NCI-H187 (cell line): ENCODE data around the gene KCNA5.

Experiments
- DNase-seq, 2 experiments: peaks; one replicate each; lab custom pipeline; 2025; lab: John Stamatoyannopoulos, UW

The KCNA5 gene

DNA sequence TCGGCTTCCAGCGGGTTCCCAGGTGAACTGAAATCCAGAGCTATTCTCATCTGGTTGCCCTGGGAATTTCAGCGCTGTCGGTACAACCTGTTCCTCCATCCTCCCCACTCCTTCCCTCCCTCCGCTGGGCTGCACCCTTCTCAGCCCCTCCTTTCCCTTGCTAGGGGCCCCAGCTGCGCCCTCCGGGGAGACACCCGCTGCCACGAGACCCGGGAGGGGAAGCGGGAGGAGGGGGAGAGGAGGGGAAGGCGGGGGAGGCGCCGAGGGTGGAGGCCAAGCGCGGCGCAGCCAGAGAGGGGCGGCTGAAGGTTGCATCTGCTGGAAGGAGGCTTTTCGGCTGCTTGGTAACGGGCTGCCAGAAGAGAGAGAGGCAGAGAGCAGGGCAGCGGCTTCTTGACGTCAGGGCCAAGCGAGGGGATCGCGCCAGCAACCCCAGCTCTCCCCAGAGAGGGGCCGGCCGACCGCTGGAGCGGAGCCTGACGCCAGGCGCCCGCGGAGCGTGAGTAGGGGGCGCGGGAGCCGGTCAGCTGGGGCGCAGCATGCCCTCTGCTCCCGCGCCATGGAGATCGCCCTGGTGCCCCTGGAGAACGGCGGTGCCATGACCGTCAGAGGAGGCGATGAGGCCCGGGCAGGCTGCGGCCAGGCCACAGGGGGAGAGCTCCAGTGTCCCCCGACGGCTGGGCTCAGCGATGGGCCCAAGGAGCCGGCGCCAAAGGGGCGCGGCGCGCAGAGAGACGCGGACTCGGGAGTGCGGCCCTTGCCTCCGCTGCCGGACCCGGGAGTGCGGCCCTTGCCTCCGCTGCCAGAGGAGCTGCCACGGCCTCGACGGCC is at the start of gene KCNA5:
KCNA5 (plus strand) TSS at position 291 of the 831 bp plus-strand sequence; CDS start at position 560, 269 bp downstream.
- DNase-seq: no peak

DNA sequence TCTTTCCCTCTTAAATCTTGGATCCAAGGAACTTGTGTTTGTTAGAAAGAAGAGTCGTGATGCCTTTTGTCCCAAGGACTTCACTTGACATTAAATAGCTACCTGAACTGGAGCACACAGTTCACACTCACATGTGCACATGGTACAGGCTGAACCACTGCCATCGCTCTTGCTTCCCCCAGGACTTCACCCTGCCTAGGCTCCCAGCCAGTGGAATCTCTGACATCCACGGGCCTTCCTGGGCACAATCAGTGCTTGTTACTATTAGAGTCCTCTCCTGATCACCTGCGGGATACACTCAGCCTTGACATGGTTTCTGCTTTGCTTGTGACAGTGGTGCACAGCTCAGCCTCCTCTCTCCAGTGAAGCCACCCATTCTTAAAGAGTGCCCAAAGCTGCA is 49.1 kb upstream of the KCNA5 start:
- DNase-seq: no peak

DNA sequence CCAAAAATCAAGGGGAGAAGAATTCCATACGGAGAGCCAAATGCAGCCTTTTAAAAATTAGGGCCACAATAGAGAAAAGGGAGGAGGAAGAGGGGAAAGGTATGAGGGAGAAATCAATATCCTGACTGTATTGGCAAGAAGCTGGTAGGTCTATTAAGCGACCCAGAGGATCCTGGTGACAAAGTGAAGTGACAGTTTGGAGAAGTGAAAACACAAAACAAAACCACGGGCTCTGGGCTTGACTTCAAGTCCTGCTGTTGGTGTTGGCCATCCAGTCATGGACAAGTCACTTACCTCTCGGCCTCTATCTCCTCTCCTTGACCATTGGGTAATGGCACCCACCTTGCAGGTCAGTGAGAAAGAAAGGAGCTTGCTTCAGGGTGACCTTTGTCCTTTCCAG is 47.0 kb upstream of the KCNA5 start:
- DNase-seq: no peak

DNA sequence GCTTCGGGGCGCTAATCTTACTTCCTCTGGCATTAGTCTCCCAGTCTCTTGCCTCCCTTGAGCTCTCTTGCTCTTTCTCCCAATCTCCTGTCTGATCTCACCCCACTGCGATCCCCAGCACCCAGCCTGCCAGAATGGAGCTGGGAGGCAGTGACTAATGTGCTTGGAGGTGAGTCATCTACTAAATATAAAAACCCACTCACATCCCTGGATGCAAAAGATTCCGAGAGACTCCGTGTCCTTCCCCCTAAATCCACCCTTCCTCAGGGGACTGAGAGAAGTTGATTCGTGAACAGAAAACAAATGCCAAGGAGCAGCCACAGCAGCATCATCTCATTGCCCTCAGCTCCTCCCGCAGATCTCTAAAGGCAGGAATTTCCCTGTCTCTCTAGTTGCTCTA is 45.7 kb upstream of the KCNA5 start:
- DNase-seq: no peak

DNA sequence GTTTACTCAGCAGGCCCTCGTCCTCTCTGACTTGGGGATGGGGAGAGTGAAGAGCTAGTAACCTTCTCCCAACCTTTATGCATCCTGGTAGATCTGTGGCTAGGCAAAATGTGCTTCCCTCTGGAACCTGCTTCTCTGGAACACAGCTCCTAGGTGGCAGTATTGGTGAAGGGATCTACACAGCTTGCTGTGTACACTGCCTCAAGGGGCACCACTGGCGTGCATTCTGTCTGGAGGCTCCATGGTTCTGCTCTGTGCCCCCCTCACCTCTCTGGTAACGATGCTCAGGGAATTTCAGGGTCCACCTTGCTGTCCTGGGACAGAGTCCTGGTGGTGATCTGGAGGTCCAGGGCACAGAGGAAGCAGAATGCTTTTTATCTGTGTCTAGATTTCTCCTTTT is 43.5 kb upstream of the KCNA5 start:
- DNase-seq: no peak

GRCh38 chr12:5000658-5001385 is 42.9 kb upstream of the KCNA5 start:
- DNase-seq: no peak

GRCh38 chr12:5003025-5003666 is 40.5 kb upstream of the KCNA5 start:
- peak; percentile 38 to 68 for DNase-seq

GRCh38 chr12:5008661-5009060 is 35.0 kb upstream of the KCNA5 start:
- no peak for DNase-seq

GRCh38 chr12:5010151-5010550 is 33.5 kb upstream of the KCNA5 start:
- no peak for DNase-seq

DNA sequence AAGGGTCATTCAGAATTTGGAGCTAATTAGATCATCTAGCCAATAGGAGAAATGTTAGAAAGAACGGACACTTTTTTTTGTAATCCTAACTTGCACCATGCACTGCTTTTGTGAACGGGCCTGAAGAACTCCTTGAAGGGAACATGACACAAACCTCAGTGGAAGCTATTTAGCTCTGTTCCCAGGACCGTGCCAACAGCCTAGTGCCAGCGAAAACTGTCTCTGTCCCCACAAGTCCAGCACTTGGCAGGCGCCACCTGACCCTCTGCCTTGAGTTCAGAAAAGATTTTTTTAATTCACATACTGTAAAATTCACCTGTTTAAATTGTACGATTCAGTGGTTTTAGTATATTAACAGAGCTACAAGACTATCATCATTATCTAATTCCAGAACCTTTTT is 31.3 kb upstream of the KCNA5 start:
- no peak for DNase-seq

- no peak for DNase-seq
Observed at GRCh38 chr12:5013266-5013730, 30.4 kb upstream of the KCNA5 start.

GRCh38 chr12:5014269-5014668 is 29.4 kb upstream of the KCNA5 start:
- DNase-seq: no peak

DNA sequence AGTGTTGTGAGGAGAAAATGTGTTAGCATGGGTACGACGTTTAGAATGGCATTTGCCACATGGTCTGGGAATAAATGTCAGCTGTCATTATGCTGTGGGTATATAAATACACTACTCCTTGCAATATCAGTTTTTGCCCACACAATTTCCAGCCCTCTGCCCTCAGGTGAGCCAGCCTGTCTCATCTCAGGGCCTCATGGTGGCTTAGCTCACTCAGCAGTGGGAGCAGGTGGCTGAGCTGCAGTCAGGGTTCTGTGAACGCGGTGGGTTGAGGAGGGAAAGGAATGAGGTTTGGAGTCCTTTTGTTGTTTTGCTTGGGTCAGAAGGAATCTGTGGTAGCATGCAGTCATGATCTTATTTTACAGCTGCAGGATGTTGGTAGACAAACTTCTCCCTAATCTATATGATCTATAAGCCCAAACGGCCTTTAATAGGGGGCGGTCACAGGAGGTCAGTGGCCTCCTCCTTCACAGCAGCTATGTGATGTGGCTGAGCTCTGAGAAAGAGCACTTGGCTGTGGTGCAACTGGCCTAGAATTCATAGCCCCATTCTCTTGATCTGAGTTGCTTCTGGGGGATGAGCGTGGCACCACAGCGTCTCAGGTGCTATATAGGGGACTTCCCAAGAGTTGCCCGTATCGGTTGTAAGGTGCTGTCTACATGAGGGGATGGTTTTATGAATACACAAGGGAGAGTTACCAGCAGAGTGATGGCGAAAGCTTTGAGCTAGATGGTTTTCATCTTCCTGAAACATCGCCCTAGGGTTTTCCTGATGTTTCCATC is 27.8 kb upstream of the KCNA5 start:
- no peak for DNase-seq

DNA sequence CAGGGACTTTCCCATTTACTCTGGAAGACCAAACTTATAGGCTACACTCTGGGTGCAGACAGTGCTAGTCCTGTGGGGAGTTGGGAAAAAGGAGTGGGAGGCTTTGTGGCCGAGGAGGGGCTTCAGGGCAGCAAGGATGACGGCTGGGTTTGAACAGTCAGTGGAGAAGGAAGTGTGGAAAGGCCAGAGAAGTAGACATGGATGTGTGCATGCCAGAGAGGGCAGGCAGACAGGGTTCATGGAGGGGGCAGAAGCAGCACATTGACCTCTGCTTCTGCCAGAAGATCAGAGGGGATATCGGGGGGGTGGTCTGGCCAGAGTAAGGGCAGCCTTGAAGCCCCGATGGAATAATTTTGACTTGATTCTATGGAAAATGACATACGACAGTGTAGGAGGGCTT is 27.2 kb upstream of the KCNA5 start:
- DNase-seq: no peak

DNA sequence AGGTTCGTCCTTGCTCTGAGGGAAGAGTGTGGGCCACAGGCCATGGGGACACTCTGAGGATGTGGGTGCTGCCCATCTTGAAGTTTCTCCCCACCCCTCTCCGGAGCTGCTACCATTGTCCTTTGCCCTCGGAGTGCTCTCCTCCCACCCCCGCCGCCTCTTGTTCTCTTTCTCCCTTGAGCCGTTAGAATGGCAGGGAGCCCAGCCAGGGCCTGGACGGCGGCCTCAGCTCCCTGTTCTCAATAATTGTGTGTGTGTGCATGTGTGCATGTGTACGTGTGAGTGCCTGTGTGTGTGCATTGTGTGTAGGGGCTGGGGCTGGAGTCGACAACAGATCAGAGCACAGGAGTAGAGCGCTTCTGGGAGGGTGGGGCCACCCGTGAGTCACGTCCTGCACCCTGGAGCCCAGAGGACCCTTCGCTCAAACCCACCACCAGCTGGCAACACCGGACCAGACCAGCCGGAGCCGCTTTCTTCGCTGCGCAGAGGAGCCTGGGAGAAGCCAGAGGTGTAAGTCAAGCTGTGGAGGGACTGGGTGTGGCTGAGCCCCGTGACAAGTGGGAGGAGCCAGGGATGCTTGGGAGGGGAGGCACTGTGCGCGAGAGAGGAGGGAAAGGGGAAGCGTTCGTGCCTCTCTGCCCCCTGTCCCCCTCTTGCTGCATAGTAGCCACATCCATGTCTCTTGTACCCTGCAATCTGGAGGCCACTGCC is 25.9 kb upstream of the KCNA5 start:
- DNase-seq: no peak

GRCh38 chr12:5018677-5019076 is 25.0 kb upstream of the KCNA5 start:
- no peak for DNase-seq

DNA sequence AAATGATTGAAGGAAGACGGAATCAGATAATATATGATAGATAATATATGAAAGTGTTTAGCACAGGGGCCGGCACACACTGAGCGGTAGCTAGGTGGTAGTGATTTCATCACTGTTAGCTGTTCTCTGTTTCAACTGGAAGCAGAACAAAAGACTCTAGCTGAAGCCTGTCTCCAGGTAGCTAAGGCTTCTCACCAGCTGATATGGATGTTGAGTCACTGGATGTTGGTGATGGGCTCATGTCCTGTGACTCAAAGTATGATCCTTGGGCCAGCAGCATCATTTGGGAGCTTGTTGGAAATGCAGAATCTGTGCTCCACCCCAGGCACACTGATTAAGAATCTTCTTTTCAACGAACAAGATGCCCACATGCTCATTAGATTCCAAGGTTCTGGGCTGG is 21.7 kb upstream of the KCNA5 start:
- DNase-seq: no peak

DNA sequence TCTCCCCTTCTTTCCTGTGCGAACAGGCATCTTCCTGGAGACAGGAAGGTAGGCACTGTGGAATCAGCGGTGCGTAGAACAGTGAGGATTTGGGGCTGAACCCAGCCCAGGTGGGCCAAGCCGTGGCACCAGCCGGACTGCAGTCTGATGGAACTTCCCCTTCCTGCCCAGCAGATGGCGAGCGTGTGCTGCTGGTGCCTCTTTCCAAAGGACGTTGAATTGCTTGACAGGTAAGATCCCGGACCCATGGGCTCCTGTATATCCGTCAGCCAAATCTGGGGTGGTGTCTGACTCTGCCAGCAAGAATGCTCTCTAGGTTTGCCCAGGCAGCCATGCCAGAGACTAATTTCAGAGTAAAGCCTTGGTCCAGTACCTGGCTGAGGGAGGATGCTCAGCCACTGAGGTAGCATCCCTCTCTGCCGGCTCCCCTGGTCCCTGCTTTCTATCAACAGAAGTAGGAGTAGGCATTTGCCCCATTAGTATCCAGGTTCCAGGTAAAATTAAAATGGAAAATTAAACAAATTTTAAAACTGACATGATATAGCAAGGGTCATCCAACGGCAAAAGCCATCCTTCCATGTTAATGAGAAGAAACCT is 21.1 kb upstream of the KCNA5 start:
- peak in 1 of 2 experiments; percentile 45 for DNase-seq

- DNase-seq: no peak
Observed at GRCh38 chr12:5023842-5024241, 19.8 kb upstream of the KCNA5 start.

GRCh38 chr12:5026342-5026938 is 17.2 kb upstream of the KCNA5 start:
- no peak for DNase-seq
